MM.1S (cell line): ENCODE measurements around the gene NDUFS2.

ENCODE experiments used
- CTCF ChIP-seq: fragments of 300-600 bp; sonication (generic); IDR thresholded peaks from 2 replicates; pipeline ENCODE4 v1.5.1; 2016; ENCODE audit warnings: antibody characterized with exemption, low read length, mixed read lengths
- EZH2 ChIP-seq: fragments of 300-600 bp; sonication (generic); optimal IDR thresholded peaks from 2 replicates; pipeline ENCODE3; 2017; ENCODE audit warnings: low read depth, mild to moderate bottlenecking, antibody characterized with exemption, low read length, mixed read lengths

GRCh38 chr1:161219078-161219892 is 17.1 kb downstream of the NDUFS2 start:
- TF ChIP-seq CTCF (no peak), EZH2 (no peak)
